Panc1 (cell line): Measurements from ENCODE around the gene UST. TPM values are rescaled to one million over a fixed set of nuclear protein-coding genes. Genes with fewer than 3 reads are reported as not detected.

Experiments
- ATAC-seq: fragments of 200-7000 bp; cut with Tn5 transposase; 2 replicates; pipeline ENCODE4 v1.9.1; 2020; ENCODE audit warnings: mild to moderate bottlenecking, moderate library complexity
- BruUV-seq: library from RNA; stranded (reverse); fragments of 400-500 nt; replicated peaks from 2 replicates; lab custom pipeline; 2021; lab: Mats Ljungman, UMichigan
- CTCF ChIA-PET: fragments of 300-600 bp; sonication (Branson Sonifier 250); formaldehyde crosslinking; loops from one replicate; lab custom pipeline; 2022; ENCODE audit warnings: antibody characterized with exemption; lab: Charles Lee
- POLR2A ChIA-PET: fragments of 300-600 bp; sonication (Branson Sonifier 250); formaldehyde crosslinking; loops from one replicate; lab custom pipeline; 2022; ENCODE audit warnings: antibody characterized with exemption; lab: Charles Lee
- DNase-seq: peaks from one replicate; pipeline ENCODE4 v3.0.0-alpha.2; 2010; ENCODE audit warnings: low read depth, low spot score
- H3K27ac ChIP-seq: 2 replicates; pipeline ENCODE4 v1.5.1; 2011; ENCODE audit warnings: mild to moderate bottlenecking, low read length, inconsistent platforms
- H3K27me3 ChIP-seq: fragments of 200-500 bp; sonication (Bioruptor generic); 2 replicates; pipeline ENCODE4 v1.6.0; 2014; ENCODE audit warnings: low read length, inconsistent platforms; ENCODE audit not compliant: control insufficient read depth, insufficient read depth
- H3K36me3 ChIP-seq: fragments of 200-500 bp; sonication (Bioruptor generic); 2 replicates; pipeline ENCODE4 v1.5.1; 2014; ENCODE audit warnings: inconsistent platforms, mild to moderate bottlenecking, low read length, moderate library complexity; ENCODE audit not compliant: control insufficient read depth, insufficient read depth
- H3K4me1 ChIP-seq: 2 replicates; pipeline ENCODE4 v1.5.1; 2011; ENCODE audit warnings: inconsistent platforms, mild to moderate bottlenecking, low read length, moderate library complexity; ENCODE audit not compliant: control insufficient read depth, insufficient read depth
- H3K4me3 ChIP-seq, 2 experiments: 2 replicates each; pipeline ENCODE4 v1.5.1; 2011 to 2012; ENCODE audit warnings: low read depth in 2 of 2, low read length in 2 of 2, mild to moderate bottlenecking in 2 of 2, inconsistent platforms in 1 of 2, moderate library complexity in 1 of 2
- H3K9me3 ChIP-seq: fragments of 200-500 bp; sonication (Bioruptor generic); 2 replicates; pipeline ENCODE4 v1.5.1; 2014; ENCODE audit warnings: low read depth, mild to moderate bottlenecking, inconsistent platforms, low read length, moderate library complexity; ENCODE audit not compliant: control insufficient read depth, insufficient read depth
- POLR2AphosphoS5 ChIP-seq: IDR thresholded peaks from 2 replicates; pipeline ENCODE4 v1.6.1; 2012; ENCODE audit warnings: mild to moderate bottlenecking, low read depth, low read length, moderate library complexity
- REST ChIP-seq, 2 experiments: IDR thresholded peaks; 2 replicates each; pipeline ENCODE4 v1.6.1; 2011 to 2012; ENCODE audit warnings: low read depth in 2 of 2, control low read depth in 1 of 2, low read length in 1 of 2, mild to moderate bottlenecking in 1 of 2, moderate library complexity in 1 of 2; ENCODE audit not compliant: insufficient read depth in 1 of 2
- SIN3A ChIP-seq: IDR thresholded peaks from 2 replicates; pipeline ENCODE4 v1.6.1; 2012; ENCODE audit warnings: low read depth, mild to moderate bottlenecking, low read length, moderate library complexity, borderline replicate concordance; ENCODE audit not compliant: insufficient read depth
- TCF7L2 ChIP-seq: IDR thresholded peaks from 2 replicates; pipeline ENCODE4 v1.6.1; 2011; ENCODE audit warnings: mild to moderate bottlenecking, low read depth, low read length, inconsistent platforms
- in situ Hi-C: cut with HindIII; loops from 2 replicates; pipeline ENCODE4 v1.10.0; 2016; ENCODE audit warnings: low sequenced_read_pairs, low pct_unique_long_range_greater_than_20kb
- intact Hi-C: fragments of 100-400 bp; cut with micrococcal nuclease; formaldehyde crosslinking; loops from one replicate; pipeline ENCODE4 v1.10.0; 2022; ENCODE audit not compliant: unreplicated experiment
- total RNA-seq: library from RNA; stranded (reverse); gene quantifications from one replicate; pipeline ENCODE4 v1.2.1, GENCODE V29; 2021; ENCODE audit not compliant: unreplicated experiment
- TF ChIP-seq, protein P1 (sequence below): fragments of 450-650 bp; IDR thresholded peaks from 2 replicates; pipeline ENCODE4 v1.5.1; 2017; ENCODE audit warnings: mild to moderate bottlenecking

The UST gene
- total RNA-seq, 1 experiment from 2014 or later, result 0.15 TPM

DNA sequence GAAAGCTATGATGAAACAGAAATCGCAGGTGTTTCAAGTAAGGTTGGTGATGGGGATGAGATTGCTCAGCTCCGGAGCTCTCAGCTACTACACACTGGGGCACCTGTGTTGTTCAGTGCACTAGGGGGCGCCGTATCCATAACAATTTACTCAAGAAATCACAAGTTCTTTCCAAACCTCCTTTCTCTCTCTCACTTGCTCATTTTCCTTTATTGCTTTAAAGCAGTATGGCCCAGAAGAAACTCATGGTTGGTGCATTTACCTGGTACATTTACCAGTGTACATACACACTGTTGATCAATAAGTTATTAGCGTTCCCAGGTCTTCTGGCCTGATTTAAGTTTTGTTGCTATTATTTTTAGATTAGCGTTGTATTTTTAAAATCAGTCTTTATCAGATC is 335.5 kb downstream of the UST start:
- no TSS peak for BruUV-seq
- in situ Hi-C loops, result no loop called here
- no peak for TF ChIP-seq SIN3A
- TF ChIP-seq, protein P1, sequence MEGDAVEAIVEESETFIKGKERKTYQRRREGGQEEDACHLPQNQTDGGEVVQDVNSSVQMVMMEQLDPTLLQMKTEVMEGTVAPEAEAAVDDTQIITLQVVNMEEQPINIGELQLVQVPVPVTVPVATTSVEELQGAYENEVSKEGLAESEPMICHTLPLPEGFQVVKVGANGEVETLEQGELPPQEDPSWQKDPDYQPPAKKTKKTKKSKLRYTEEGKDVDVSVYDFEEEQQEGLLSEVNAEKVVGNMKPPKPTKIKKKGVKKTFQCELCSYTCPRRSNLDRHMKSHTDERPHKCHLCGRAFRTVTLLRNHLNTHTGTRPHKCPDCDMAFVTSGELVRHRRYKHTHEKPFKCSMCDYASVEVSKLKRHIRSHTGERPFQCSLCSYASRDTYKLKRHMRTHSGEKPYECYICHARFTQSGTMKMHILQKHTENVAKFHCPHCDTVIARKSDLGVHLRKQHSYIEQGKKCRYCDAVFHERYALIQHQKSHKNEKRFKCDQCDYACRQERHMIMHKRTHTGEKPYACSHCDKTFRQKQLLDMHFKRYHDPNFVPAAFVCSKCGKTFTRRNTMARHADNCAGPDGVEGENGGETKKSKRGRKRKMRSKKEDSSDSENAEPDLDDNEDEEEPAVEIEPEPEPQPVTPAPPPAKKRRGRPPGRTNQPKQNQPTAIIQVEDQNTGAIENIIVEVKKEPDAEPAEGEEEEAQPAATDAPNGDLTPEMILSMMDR, result peak; percentile 80

GRCh38 chr6:149084026-149084425 is 337.2 kb downstream of the UST start:
- BruUV-seq, result no TSS peak
- H3K27me3 ChIP-seq, result peaks cover 3% of the 10 kb centered on the region; the same call in 1 of the 2 replicates
- H3K4me3 ChIP-seq, result no peak overlapping the region
- DNase-seq (no peak), ATAC-seq (no peak)
- in situ Hi-C loops (no loop called here), intact Hi-C loops (loop anchor here (5.0 to 10.0 kb wide), 2 partner anchors 231 to 433 kb away; partner anchors contain the start of gene TAB2)
- no peaks in the 10 kb centered on the region for H3K36me3 ChIP-seq
- POLR2A ChIA-PET, result no interaction called here
- no peaks in the 10 kb centered on the region for H3K4me1 ChIP-seq
- H3K27ac ChIP-seq, result no peak overlapping the region
- no peaks in the 10 kb centered on the region for H3K9me3 ChIP-seq
- TF ChIP-seq TCF7L2, result no peak
- no peak for TF ChIP-seq REST (IDR thresholded peaks at IDR 0.05; ENCODE audit: insufficient read depth in 1 of 2, low read depth in 2 of 2, low read length in 1 of 2)
- TF ChIP-seq, protein P1, result no peak
- no peak for TF ChIP-seq SIN3A
- no peak for TF ChIP-seq POLR2AphosphoS5
- CTCF ChIA-PET, result no interaction called here

More for the DNA sequence above, 335.5 kb downstream of the UST start:
- H3K36me3 ChIP-seq, result no peaks in the 10 kb centered on the region
- peak; percentile 56 for DNase-seq
- intact Hi-C loops, result loop anchor here (1.0 to 10.0 kb wide), 3 partner anchors 232 to 435 kb away; partner anchors contain the start of gene TAB2
- peaks cover 3% of the 10 kb centered on the region; the same call in 1 of the 2 replicates for H3K27me3 ChIP-seq
- no peak overlapping the region for H3K27ac ChIP-seq
- no peak overlapping the region for H3K4me3 ChIP-seq
- peak; percentile 93 for ATAC-seq
- POLR2A ChIA-PET, result no interaction called here
- no peaks in the 10 kb centered on the region for H3K9me3 ChIP-seq
- CTCF ChIA-PET, result interaction anchor here (0.6 to 1.0 kb wide), 2 partner anchors 30 to 350 kb away, joined by 3 to 6 read pairs; no protein-coding TSS in a partner anchor
- H3K4me1 ChIP-seq, result no peaks in the 10 kb centered on the region
